22Rv1 (cell line): ENCODE results near the gene CLEC19A.

ENCODE experiments used
- H3K27ac ChIP-seq: fragments of 450-650 bp; 2 replicates; pipeline ENCODE4 v1.5.1; 2017
- CTCF ChIP-seq: fragments of 450-650 bp; IDR thresholded peaks from 2 replicates; pipeline ENCODE4 v1.5.1; 2017; ENCODE audit warnings: mild to moderate bottlenecking
- ZFX ChIP-seq: fragments of 450-650 bp; IDR thresholded peaks from 2 replicates; pipeline ENCODE4 v1.6.1; 2017; ENCODE audit warnings: antibody characterized with exemption, borderline replicate concordance

Gene CLEC19A

GRCh38 chr16:19344980-19345379 is 59.4 kb downstream of the CLEC19A start:
- TF ChIP-seq ZFX, result no peak
- no peak for TF ChIP-seq CTCF
- no peak overlapping the region for H3K27ac ChIP-seq

GRCh38 chr16:19346335-19346922 is 60.9 kb downstream of the CLEC19A start:
- no peak overlapping the region for H3K27ac ChIP-seq
- no peak for TF ChIP-seq ZFX
- TF ChIP-seq CTCF, result no peak

GRCh38 chr16:19348125-19348524 is 62.6 kb downstream of the CLEC19A start:
- TF ChIP-seq ZFX (no peak), CTCF (no peak)
- no peak overlapping the region for H3K27ac ChIP-seq

- H3K27ac ChIP-seq, result no peak overlapping the region
- TF ChIP-seq ZFX (no peak), CTCF (no peak)
These were observed 63.2 kb downstream of the CLEC19A start for GRCh38 chr16:19348578-19349315.

GRCh38 chr16:19354371-19354770 is 68.8 kb downstream of the CLEC19A start:
- no peak for TF ChIP-seq ZFX
- no peak for TF ChIP-seq CTCF

GRCh38 chr16:19356024-19356952 is 70.8 kb downstream of the CLEC19A start:
- H3K27ac ChIP-seq, result no peak overlapping the region
- TF ChIP-seq ZFX (no peak), CTCF (no peak)

More at GRCh38 chr16:19354371-19354770, 68.8 kb downstream of the CLEC19A start:
- no peak overlapping the region for H3K27ac ChIP-seq
